Measurements from ENCODE around the gene RASD1.

Gene RASD1, protein sequence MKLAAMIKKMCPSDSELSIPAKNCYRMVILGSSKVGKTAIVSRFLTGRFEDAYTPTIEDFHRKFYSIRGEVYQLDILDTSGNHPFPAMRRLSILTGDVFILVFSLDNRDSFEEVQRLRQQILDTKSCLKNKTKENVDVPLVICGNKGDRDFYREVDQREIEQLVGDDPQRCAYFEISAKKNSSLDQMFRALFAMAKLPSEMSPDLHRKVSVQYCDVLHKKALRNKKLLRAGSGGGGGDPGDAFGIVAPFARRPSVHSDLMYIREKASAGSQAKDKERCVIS

DNA sequence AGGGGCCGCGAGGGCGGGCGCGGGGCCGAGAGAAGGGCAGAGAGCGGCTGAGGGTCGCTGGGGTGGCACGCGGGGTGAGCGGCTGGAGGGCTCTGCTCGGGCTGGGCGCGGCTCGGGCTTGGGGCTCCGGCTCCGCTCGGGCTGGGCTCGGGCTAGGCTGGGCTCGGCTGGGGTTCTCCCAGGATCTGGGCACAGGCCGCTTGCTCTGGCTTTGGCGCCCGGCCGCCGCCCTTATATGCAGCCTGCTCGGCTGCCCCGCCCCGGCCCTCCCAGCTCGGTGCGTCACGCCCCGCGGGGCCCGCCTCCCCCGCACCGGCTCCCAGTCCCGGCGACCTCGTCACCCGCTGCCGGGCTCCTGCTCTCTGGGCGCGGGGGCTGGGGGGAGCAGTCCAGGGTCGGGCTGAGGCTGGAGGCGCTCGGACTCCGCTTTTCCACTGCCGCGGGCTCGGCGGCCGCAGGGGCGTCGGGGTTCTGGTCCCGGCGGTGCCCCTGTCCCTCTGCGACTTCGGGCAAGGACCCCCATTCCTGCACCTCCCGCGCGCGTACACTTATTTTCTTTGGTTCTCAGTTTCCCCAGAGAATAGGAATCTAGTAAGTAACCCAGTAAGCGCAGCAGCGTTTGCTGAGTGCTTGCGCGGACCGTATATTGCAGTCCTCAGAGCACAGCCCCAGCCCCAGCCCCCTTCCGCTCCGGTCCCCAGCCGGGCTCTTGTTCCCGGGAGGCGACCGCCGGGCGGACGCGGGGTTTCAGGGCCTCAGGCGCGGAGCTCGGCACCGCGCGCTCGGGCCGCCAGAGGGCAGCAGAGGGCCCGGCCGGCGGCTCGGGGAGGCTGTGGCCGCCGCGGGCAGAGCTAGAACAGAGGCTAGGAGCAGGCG, at the start of gene RASD1:
TSS of gene RASD1 (minus strand) at position 207 of the 876 bp plus-strand sequence. CDS start 214 bp downstream, outside the sequence.
- DNase-seq (peak; percentile 84), ATAC-seq (peak; percentile 84)
- Mint-ChIP-seq H3K27ac (peak within 1 kb of the TSS; percentile 1), H3K9me3 (no peaks in the 10 kb centered on the region), H3K4me1 (peaks cover 19% of the 10 kb centered on the region), H3K36me3 (ENCODE audit: low read depth) (peaks cover 7% of the 10 kb centered on the region), H3K27me3 (peaks cover 16% of the 10 kb centered on the region), H3K4me3 (peak within 1 kb of the TSS; percentile 65)

DNA sequence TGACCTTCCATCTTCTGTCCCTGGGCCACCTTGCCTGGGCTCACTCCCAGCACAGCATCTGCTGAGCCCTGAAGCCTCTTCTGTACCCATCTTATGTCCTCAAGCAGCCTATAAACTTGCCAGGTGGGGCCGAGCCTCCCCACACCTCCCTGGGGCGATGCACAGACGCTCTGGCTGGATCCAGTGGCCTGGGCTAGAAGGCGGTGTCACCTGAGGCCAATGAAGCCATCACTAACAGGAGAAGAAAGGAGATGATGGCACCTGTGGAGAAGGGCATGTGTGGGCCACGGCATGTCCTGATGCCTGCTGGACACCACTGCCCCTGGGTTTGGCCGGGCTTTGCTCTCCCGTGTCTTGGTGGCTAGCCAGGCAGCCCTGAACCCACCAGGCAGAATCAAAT, 49.8 kb upstream of the RASD1 start:
- ATAC-seq (no peak), DNase-seq (no peak)
- H3K4me3 Mint-ChIP-seq = no peak overlapping the region
- no peak overlapping the region for H3K27ac Mint-ChIP-seq
- H3K27me3 Mint-ChIP-seq = no peaks in the 10 kb centered on the region
- H3K36me3 Mint-ChIP-seq (ENCODE audit: low read depth) = no peaks in the 10 kb centered on the region
- no peaks in the 10 kb centered on the region for H3K4me1 Mint-ChIP-seq
- no peaks in the 10 kb centered on the region for H3K9me3 Mint-ChIP-seq

DNA sequence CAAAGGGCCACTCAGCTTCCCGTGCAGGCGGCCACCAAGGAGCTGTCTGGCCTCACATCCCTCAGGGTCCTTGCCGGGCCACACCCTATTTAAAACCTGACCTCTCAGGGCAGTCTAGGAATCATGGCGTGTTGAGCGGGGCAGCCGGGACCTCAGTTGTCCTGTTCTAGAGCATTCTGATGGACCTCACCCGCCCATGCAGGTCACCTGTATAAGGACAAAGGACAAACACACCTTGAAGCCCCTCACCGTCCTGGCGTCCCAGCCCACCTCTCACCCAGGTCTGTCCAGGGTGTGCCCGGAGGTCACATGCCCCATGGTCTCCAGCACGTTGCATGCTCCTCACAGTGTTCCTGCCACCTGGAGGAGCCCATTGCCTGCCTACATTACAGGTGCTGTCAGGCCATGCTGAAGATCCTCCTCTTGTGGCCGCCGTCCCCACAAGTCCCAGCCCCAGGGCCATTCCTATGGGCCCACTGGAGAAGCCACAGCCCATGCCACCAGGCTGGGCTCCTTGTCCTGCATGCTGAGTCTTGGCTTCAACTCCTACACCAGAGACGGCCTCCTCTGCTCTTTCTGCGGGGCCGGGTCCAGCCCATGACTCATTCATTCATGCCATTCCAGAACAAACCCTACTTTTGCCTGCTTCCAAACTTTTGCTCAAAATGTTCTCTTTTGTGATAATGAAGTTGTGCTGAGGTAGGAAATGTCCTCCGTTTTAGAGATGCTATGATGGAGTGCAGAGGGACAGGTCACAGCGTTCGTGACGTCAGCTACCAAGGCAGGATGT, 49.0 kb upstream of the RASD1 start:
- ATAC-seq (no peak), DNase-seq (no peak)
- Mint-ChIP-seq H3K27me3 (no peaks in the 10 kb centered on the region), H3K27ac (no peak overlapping the region), H3K4me1 (no peaks in the 10 kb centered on the region), H3K36me3 (ENCODE audit: low read depth) (no peaks in the 10 kb centered on the region), H3K9me3 (no peaks in the 10 kb centered on the region), H3K4me3 (no peak overlapping the region)

DNA sequence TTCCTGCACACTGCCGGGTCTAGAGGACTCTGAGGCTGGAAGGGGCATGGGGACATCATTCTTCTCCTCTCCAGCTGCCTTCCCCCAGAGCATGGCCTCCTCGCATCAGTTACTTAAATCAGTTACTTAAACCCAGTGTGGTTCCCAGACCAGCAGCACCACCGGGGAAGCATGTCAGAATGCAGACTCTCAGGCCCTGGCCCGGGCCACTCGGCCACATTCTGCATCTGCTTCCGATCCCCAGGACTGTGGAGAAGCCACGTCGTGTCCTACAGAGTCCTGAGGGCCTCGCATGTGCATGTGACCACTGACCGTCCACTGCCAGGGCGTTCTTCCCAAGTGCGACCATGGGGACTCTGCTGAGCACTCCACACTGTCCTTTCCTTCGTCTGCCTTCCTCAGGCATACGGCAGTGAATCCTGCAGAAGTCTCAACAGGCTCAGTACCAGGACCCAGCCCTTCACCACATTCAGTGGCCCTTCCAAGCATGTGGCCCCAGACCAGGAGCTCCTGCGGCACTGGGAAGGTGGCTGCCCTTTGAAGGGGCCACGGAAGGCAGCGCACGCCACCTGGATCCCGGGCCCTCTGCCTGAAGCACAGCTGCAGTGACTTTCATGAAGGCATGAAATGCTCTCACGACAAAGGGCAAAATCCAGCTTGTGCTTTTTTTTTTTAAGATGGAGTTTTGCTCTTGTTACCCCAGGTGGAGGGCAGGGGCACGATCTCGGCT, 46.9 kb upstream of the RASD1 start:
- H3K9me3 Mint-ChIP-seq = no peaks in the 10 kb centered on the region
- DNase-seq = no peak
- no peaks in the 10 kb centered on the region for H3K36me3 Mint-ChIP-seq (ENCODE audit: low read depth)
- ATAC-seq = no peak
- H3K27me3 Mint-ChIP-seq = no peaks in the 10 kb centered on the region
- H3K27ac Mint-ChIP-seq = no peak overlapping the region
- no peak overlapping the region for H3K4me3 Mint-ChIP-seq
- no peaks in the 10 kb centered on the region for H3K4me1 Mint-ChIP-seq

DNA sequence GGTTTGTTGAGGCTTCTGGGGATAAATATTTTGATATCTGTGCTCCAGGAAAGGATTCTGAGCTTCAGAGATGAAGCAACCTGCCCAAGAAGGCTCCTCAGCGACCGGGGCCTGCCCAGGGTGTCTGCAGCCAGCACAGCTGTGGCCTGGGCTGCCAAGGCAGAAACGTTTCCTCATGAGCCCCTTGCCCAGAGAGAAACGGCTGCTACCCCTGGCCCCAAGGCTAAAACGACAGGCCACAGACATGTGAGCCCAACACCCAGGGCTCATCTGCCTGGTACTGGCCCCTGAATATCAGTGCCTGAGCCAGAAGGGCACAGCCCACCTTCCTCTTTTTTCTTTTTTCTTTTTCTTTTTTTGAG, 45.4 kb upstream of the RASD1 start:
- no peaks in the 10 kb centered on the region for H3K36me3 Mint-ChIP-seq (ENCODE audit: low read depth)
- no peaks in the 10 kb centered on the region for H3K9me3 Mint-ChIP-seq
- no peak for DNase-seq
- H3K27ac Mint-ChIP-seq = no peak overlapping the region
- ATAC-seq = no peak
- H3K4me3 Mint-ChIP-seq = no peak overlapping the region
- no peaks in the 10 kb centered on the region for H3K27me3 Mint-ChIP-seq
- H3K4me1 Mint-ChIP-seq = no peaks in the 10 kb centered on the region

DNA sequence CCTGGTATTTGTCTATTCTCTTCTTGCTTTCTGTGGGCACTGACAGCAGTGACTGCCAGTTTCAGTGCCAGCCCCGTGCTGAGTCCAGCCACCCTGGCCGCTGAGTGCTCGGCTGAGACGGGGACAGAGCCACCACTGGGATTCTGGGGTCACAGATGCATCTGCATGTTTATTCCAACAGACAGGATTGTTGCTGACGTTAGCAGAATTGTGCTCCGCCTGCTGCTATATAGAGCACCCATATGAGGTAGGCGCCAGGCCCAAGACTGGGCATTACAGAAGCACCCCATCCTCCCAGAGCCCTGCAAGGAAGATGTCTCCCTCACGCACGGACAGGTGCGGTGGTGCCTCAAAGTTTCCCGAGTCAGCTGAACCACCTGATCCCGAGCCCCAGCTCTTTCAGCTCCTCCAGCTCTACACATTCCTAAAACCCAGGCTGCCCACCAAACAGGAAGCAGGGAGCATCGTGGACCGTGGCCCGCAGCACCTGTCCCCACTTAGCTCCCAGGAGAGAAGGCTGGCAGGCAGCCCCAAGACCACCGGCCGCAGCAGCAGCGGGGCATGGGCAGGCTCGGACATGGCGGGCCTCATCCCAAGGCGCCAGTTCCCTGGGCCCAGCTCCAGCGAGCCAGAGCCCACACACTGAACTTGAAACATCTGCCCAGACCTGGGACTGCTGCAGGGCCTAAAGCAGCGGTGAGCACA, 44.9 kb upstream of the RASD1 start:
- no peak overlapping the region for H3K4me3 Mint-ChIP-seq
- DNase-seq (no peak), ATAC-seq (no peak)
- H3K4me1 Mint-ChIP-seq = no peaks in the 10 kb centered on the region
- H3K27ac Mint-ChIP-seq = no peak overlapping the region
- H3K9me3 Mint-ChIP-seq = no peaks in the 10 kb centered on the region
- H3K36me3 Mint-ChIP-seq (ENCODE audit: low read depth) = no peaks in the 10 kb centered on the region
- H3K27me3 Mint-ChIP-seq = no peaks in the 10 kb centered on the region

DNA sequence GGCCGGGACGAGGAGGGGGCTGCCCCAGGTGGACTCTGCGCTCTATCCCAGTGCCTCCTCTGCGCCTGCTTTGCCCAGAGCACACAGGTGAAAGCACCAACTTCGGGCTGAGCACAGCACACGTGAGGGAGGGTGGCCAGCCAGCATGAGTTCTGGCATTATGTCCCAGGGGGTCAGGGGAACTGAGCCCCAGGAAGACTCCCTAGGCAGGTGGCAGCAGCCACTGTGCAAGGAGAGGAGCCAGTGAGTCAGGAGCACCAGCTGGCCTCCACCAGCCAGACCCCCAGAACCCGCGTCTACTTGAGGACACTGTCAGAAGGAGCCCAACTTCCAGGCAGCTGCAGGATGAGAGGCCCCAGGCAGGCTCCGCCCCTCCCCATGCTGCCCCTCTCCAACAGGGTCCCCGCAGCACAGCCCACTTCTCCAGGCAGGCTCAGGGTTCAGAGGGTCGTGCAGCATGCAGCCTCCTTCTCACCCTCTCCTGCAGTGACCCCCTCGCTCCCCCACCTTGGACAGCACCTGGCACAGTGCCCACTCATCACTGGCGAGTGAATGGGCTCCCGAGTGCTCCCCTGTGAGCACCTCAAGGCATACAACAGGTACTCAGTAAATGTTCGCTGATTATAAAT, 44.2 kb upstream of the RASD1 start:
- Mint-ChIP-seq H3K27me3 (no peaks in the 10 kb centered on the region), H3K9me3 (no peaks in the 10 kb centered on the region), H3K4me1 (no peaks in the 10 kb centered on the region), H3K4me3 (no peak overlapping the region), H3K27ac (no peak overlapping the region), H3K36me3 (ENCODE audit: low read depth) (no peaks in the 10 kb centered on the region)
- no peak for ATAC-seq
- no peak for DNase-seq

DNA sequence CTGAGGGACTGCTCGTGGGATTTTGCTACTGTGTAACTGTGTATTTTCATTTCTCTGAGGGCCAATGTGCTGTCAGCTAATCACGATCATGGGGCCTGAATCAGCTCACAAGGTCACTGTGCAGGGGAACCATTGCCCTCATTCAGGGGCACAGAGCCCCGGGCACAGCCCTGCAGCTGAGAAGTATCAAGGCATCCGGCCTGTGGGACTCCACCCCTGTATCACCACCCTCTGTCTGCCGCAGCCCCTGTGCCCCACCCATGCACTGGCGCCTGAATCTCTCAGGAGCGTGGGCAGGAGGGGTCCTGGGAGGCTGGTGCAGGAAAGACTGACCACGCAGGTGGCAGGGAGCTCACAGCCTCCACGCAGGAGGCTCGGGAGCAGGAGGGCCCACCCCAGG, 43.4 kb upstream of the RASD1 start:
- ATAC-seq (no peak), DNase-seq (no peak)
- H3K27me3 Mint-ChIP-seq = no peaks in the 10 kb centered on the region
- no peak overlapping the region for H3K27ac Mint-ChIP-seq
- no peaks in the 10 kb centered on the region for H3K9me3 Mint-ChIP-seq
- H3K4me1 Mint-ChIP-seq = no peaks in the 10 kb centered on the region
- H3K36me3 Mint-ChIP-seq (ENCODE audit: low read depth) = no peaks in the 10 kb centered on the region
- no peak overlapping the region for H3K4me3 Mint-ChIP-seq

DNA sequence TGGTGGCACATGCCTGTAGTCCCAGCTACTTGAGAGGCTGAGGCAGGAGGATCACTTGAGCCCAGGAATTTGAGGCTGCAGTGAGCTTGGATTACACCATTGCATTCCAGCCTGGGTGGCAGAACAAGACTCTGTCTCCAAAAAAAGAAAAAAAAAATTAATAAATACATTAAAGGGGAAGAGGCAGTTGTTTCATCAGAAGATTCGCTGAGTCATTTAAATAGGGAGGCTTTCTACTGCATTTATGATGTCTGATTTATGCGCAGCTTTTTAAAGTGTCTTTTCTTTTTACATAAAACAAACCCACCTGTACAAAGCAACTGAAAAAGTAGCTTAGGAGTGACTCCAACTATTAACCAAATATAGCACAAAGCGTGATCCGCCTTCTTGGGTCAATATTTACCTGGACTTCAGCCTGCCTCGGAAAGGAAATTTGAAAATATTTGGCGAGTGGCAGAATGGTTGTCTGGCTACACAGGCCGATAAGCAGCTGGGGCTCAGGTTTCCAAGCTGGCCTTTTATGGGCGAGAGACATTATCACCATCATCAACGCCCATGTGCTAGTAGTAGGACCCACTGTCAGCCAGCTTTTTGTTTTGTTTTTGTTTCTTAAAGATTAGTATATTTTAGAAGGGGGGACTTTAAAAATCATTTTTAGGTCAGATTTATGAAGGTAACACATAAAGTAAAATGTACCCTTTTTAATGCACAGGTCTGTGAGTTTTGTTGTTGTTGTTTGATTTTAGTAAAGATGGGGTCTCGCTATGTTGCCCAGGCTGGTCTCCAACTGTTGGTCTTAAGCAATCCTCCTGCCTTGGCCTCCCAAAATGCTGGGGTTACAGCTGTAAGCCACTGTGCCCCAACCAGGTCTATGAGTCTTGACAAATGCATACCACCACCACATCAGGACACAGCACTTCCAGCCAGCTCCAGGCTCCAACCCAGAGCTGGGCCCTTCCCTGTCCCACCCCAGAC, 42.5 kb upstream of the RASD1 start:
- H3K9me3 Mint-ChIP-seq = no peaks in the 10 kb centered on the region
- ATAC-seq = no peak
- H3K27ac Mint-ChIP-seq = no peak overlapping the region
- no peaks in the 10 kb centered on the region for H3K27me3 Mint-ChIP-seq
- no peaks in the 10 kb centered on the region for H3K4me1 Mint-ChIP-seq
- no peak for DNase-seq
- H3K36me3 Mint-ChIP-seq (ENCODE audit: low read depth) = no peaks in the 10 kb centered on the region
- H3K4me3 Mint-ChIP-seq = no peak overlapping the region

DNA sequence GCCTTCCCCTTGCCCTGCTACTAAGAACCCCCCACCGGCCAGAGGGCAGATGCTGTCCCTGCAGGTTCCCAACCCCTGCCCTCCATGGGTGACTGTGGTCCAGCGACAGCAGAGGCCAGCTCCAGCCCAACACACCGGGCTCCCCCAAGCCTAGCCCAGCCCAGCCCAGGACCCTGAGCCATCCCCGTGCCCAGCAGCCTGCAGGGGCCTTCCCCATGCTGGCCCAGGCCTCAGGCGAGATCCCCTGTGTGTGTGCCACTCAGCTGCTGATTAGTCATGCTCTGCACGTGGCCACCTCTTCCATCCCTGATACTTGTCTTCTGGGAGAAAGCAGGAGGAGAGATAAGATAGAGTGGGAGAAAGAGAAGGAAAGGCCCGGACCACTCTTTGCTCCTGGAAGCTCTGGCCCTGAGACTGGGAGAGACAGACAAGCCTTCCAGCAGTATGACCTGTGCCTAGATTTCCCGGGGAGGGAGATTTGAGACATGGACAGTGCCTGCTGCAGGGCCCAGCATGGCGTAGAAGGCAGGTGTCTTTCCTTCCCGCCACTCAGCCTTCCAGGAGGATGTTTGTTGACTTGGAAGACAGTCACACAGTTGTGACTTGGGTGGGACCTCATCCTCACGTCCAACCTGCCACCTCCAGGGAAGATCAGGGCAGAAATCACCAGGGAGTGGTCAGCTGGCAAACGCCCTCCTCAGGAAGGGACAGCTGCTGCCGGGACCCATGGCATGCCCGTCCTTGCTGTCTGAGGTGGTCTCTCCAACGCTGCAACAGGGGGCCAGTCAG, 41.3 kb upstream of the RASD1 start:
- H3K4me3 Mint-ChIP-seq = no peak overlapping the region

DNA sequence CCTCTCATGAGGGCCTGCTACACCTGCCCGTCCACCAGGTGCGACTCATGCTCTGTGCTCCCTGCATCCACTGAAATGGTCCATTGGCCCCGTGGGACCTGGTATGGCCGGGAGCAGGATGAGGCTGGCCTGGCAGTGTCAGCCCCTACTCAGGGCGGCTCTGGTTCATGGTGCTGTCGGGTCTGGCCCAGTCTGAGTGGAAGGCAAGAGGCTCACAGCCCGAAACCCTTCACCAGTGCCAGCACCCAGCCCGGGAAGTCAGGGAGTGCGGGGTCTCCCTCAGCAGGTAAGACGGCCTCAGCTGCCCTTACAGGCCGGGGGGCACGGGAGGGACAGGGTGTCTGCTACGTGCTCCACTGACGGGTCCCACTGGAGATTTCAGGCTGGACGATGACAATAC, 40.5 kb upstream of the RASD1 start:
- Mint-ChIP-seq H3K4me3 (no peak overlapping the region), H3K27me3 (no peaks in the 10 kb centered on the region), H3K9me3 (no peaks in the 10 kb centered on the region), H3K36me3 (ENCODE audit: low read depth) (no peaks in the 10 kb centered on the region), H3K4me1 (no peaks in the 10 kb centered on the region), H3K27ac (no peak overlapping the region)
- no peak for DNase-seq
- no peak for ATAC-seq

More for the DNA sequence above, 41.3 kb upstream of the RASD1 start:
- no peak overlapping the region for H3K27ac Mint-ChIP-seq
- no peaks in the 10 kb centered on the region for H3K9me3 Mint-ChIP-seq
- DNase-seq (no peak), ATAC-seq (no peak)
- H3K36me3 Mint-ChIP-seq (ENCODE audit: low read depth) = no peaks in the 10 kb centered on the region
- no peaks in the 10 kb centered on the region for H3K4me1 Mint-ChIP-seq
- H3K27me3 Mint-ChIP-seq = no peaks in the 10 kb centered on the region

DNA sequence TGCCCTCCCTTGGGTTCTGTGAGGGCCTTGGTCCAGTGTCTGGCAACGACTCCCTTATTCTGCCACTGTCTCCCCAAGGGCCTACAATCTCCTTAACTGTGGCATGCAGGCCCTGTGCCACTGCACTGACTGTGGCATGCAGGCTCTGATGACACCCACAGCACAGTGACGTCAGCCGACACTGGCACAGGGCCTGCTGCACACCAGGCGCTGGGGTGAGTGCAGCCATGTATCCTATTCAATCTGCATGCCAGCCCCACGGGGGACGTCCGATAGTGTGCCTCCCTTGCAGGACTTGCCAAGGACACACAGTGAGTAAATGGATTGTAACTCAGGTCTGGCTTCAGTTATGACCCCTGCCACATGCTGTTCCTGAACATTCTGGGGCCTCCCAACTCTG, 39.8 kb upstream of the RASD1 start:
- no peak for ATAC-seq
- no peak overlapping the region for H3K27ac Mint-ChIP-seq
- no peak for DNase-seq

More for the DNA sequence above, 39.8 kb upstream of the RASD1 start:
- no peak overlapping the region for H3K4me3 Mint-ChIP-seq
- H3K4me1 Mint-ChIP-seq = no peaks in the 10 kb centered on the region
- H3K9me3 Mint-ChIP-seq = no peaks in the 10 kb centered on the region
- H3K36me3 Mint-ChIP-seq (ENCODE audit: low read depth) = no peaks in the 10 kb centered on the region
- no peaks in the 10 kb centered on the region for H3K27me3 Mint-ChIP-seq

Data from activated naive CD8-positive, alpha-beta T cell treated with anti-CD3 and anti-CD28 coated beads, Interleukin-2, amount 50 U/mL, for 24 hours (primary cell).